ENCODE data around the gene CIART. TPM values are rescaled to one million over a fixed set of nuclear protein-coding genes. Genes with fewer than 3 reads are reported as not detected.

CIART gene
- total RNA-seq, 1 donor from 2014 or later: 4.7 TPM

GRCh38 chr1:150288822-150289221, 6.5 kb downstream of the CIART start:
- Mint-ChIP-seq H3K27ac (ENCODE audit: unreplicated experiment) (no peak overlapping the region), H3K36me3 (ENCODE audit: unreplicated experiment) (no peaks in the 10 kb centered on the region), H3K9me3 (ENCODE audit: unreplicated experiment) (peaks cover 5% of the 10 kb centered on the region), H3K4me1 (ENCODE audit: low read depth, unreplicated experiment) (peaks cover 3% of the 10 kb centered on the region), H3K4me3 (ENCODE audit: unreplicated experiment) (no peak overlapping the region), H3K27me3 (ENCODE audit: unreplicated experiment) (peaks cover under 1% of the 10 kb centered on the region)
- no peak for DNase-seq
- no peak for TF ChIP-seq CTCF (IDR thresholded peaks at IDR 0.05; ENCODE audit: partially characterized antibody, unreplicated experiment)

GRCh38 chr1:150293433-150294253, 11.3 kb downstream of the CIART start, which contains the start of gene MRPS21:
TSS of gene MRPS21 (plus strand) at chr1:150293861. CDS start at chr1:150294367, 506 bp downstream.
- Mint-ChIP-seq H3K4me1 (ENCODE audit: low read depth, unreplicated experiment) (peaks cover 6% of the 10 kb centered on the region), H3K9me3 (ENCODE audit: unreplicated experiment) (peaks cover 5% of the 10 kb centered on the region), H3K4me3 (ENCODE audit: unreplicated experiment) (peak within 1 kb of the TSS; percentile 96), H3K36me3 (ENCODE audit: unreplicated experiment) (no peaks in the 10 kb centered on the region), H3K27me3 (ENCODE audit: unreplicated experiment) (peaks cover 4% of the 10 kb centered on the region), H3K27ac (ENCODE audit: unreplicated experiment) (peak within 1 kb of the TSS; percentile 94)
- peak; percentile 86 for DNase-seq
- no peak for TF ChIP-seq CTCF (IDR thresholded peaks at IDR 0.05; ENCODE audit: partially characterized antibody, unreplicated experiment)

- Mint-ChIP-seq H3K36me3 (ENCODE audit: unreplicated experiment) (no peaks in the 10 kb centered on the region), H3K9me3 (ENCODE audit: unreplicated experiment) (peaks cover 5% of the 10 kb centered on the region), H3K4me3 (ENCODE audit: unreplicated experiment) (peak overlapping the region; percentile 31), H3K27ac (ENCODE audit: unreplicated experiment) (peak overlapping the region; percentile 0), H3K4me1 (ENCODE audit: low read depth, unreplicated experiment) (peaks cover 6% of the 10 kb centered on the region), H3K27me3 (ENCODE audit: unreplicated experiment) (peaks cover 4% of the 10 kb centered on the region)
- TF ChIP-seq CTCF (IDR thresholded peaks at IDR 0.05; ENCODE audit: partially characterized antibody, unreplicated experiment): no peak
- no peak for DNase-seq
Observed at GRCh38 chr1:150295476-150295875, 13.1 kb downstream of the CIART start.

GRCh38 chr1:150299716-150300115, 17.4 kb downstream of the CIART start:
- Mint-ChIP-seq H3K36me3 (ENCODE audit: unreplicated experiment) (peaks cover 4% of the 10 kb centered on the region), H3K9me3 (ENCODE audit: unreplicated experiment) (no peaks in the 10 kb centered on the region), H3K27ac (ENCODE audit: unreplicated experiment) (no peak overlapping the region), H3K4me3 (ENCODE audit: unreplicated experiment) (no peak overlapping the region), H3K4me1 (ENCODE audit: low read depth, unreplicated experiment) (no peaks in the 10 kb centered on the region), H3K27me3 (ENCODE audit: unreplicated experiment) (peaks cover 4% of the 10 kb centered on the region)
- TF ChIP-seq CTCF (IDR thresholded peaks at IDR 0.05; ENCODE audit: partially characterized antibody, unreplicated experiment): no peak
- no peak for DNase-seq

- Mint-ChIP-seq H3K4me3 (ENCODE audit: unreplicated experiment) (no peak overlapping the region), H3K9me3 (ENCODE audit: unreplicated experiment) (no peaks in the 10 kb centered on the region), H3K4me1 (ENCODE audit: low read depth, unreplicated experiment) (no peaks in the 10 kb centered on the region), H3K27me3 (ENCODE audit: unreplicated experiment) (peaks cover 2% of the 10 kb centered on the region), H3K27ac (ENCODE audit: unreplicated experiment) (no peak overlapping the region), H3K36me3 (ENCODE audit: unreplicated experiment) (peaks cover 4% of the 10 kb centered on the region)
- DNase-seq: no peak
- TF ChIP-seq CTCF (IDR thresholded peaks at IDR 0.05; ENCODE audit: partially characterized antibody, unreplicated experiment): no peak
Observed at GRCh38 chr1:150302338-150302737, 20.0 kb downstream of the CIART start.

Data from glutamatergic neuron (in vitro differentiated cells).